Measurements from ENCODE around the gene FSTL4.

Gene FSTL4

DNA sequence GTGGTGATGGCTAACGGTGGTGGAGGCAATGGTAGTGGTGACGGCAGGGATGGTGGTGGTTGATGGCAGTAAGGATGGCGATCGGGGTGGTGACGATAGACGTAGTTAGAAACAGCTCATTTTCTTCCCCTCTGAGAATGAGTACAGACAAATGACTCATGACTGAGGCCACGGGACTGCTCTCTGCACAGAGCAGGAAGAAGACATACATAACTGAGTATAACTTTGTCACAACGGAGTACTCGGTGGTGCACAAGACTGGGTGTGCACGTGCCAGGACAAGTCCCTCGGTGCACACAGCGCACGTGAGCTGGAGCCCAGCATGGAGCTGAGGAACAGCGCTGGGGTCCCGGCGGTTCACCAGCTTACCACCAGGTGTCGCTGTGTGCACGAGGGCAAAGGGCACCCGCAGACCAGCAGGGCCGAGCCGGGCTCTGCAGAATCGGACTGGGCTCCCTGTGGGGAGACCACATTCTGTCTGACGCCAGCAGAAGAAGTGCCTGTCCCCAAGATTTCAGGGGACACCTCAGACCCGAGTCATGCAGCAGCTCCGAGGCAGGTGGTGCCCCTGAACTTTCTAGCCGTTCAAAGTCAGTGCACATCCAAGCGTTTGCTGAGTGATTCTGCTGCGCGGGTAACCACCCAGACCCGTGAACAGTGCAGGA lies 188.6 kb downstream of the FSTL4 start:
- no peak for DNase-seq

DNA sequence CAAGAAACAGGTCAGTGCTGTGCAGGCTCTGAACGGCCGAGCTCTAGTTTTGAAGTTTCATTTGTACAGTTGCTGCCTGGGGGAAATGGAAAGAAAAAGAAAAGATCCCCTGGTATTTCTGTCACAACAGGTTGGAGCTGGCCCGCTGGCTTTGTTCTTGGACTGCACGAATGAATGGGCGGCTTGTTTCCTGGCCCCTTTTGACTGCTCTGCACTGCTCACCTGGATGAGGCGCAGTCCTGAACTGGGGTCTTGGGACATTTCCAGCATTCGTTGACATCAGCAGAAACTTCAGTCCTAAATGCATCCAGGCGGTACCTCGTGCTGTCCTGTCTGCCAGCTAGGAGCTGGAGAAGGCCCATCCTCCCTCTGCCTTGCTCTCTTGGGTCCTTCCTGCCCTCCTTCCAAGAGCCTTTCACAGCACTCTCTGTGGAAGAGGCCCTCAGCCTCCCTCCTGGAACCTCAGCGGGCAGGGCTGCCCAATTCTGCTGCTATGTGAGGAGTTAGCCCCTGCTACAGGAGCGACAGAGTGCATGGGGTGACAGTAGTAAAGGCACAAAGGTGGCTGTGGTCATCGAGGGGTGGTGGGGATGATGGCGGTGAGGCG lies 189.2 kb downstream of the FSTL4 start:
- DNase-seq, result no peak

DNA sequence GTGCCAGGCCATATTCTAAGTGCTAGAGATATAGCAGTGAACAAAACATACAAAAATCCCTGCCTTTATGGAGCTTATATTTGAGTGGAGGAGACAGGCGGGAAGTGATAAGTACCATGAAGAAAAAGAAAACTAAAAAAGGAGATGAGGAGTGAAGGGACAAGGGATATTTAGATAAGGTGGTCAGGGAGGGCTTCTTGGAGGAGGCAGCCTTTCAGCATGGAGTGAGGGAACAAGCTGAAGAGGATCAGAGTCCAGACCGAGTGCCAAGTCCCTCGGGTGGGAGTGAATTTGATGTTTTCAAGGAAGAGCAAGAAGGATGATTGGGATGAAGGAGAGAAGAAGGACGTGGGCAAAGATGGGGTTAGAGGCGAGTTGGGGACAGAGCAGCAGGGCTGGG lies 190.5 kb downstream of the FSTL4 start:
- DNase-seq, result no peak

DNA sequence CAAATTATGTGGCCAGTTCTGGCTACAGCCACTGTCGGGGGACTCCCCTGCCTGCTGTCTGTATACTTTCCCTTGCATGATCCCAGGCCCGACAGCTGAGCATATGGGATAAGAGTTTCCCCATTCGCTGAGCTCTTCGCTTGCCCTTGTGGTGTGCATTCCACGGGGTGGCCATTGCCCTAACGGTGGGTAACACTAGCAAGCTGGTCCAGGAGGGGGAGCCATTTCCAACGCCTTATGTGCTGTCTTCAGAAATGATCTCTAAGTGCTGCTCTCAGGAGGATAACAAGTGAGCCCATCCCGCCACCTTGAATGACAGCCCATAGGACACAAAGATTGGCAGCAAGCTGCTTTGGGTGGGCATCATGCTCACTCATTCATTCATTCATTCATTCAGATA lies 190.9 kb downstream of the FSTL4 start:
- no peak for DNase-seq

DNA sequence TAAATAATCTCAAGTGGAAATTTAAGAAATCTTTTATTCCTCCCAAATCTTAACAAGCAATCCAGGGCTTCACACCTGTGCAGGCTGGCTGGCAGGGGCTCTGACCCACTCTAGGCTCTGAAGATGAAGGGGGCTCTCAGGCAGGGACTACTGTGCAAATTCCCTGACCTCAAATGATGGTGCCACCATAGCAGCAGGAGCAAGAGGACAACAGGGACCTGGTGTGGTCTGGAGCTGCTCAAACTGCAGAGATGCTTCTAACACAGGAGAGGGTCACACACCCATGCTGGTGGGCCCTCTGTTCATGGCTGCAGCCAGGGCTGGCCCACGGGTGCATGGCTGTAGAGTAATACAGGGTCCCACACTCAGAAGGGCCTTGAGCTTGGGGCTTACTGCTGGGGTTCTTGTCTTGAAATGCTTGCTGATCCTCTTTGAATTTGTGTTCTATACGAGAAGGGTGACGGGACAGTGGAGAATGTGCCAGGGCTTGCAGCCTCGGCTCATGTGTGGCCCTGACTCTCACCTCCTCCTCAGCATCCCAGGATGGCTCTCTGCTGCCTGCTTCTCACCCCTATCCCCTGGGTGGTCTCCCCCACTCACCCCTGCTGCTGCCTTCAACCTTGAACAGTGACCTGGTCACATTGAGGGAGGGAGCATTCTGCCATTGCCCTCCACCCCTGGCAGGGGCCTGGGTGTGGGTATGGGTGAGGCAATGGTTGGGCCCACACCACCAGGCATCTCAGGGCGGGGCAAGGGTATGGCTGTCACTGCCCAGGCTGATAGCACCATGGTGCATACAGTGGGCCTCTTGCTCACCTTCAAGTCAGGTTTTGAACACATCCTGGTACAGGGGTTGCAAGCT lies 191.7 kb downstream of the FSTL4 start:
- no peak for DNase-seq

DNA sequence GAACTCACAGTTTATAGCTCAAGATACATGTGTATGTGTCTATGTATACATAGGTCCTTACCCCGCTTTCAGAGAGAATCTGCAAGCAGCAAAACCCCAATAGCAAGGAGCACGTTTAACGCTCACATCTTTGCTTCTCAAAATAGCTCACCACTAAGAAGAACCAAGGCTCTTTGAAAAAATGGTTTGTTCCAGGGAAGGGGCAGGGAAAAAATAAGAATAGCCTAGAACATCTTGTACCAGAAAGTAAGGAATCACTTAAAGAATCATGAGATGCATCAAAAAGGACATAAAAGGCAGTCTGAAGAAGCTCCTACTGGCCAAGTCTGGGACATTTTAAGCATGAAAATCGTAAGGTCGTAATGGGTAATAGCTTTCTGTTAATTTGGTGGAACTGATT lies 196.4 kb downstream of the FSTL4 start:
- DNase-seq, result no peak

DNA sequence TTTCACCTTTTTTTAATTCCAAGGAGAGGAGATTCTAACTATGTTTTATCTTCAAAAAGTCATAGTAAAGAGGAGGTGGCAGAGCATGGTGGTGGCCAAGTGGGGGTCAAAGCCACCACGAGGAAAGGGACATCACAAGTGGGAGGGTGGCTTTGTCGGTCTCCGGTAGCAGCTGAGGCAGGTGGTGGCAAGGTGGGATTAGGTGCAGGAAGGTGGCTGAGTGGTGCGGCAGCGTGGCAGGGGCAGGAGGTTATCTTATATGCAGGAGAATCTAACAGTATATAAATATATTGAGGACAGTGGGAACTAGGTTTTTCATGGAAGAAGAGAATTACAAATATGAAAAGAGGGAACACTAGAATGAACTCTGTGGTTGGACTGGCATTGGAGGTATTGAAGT lies 196.8 kb downstream of the FSTL4 start:
- no peak for DNase-seq

DNA sequence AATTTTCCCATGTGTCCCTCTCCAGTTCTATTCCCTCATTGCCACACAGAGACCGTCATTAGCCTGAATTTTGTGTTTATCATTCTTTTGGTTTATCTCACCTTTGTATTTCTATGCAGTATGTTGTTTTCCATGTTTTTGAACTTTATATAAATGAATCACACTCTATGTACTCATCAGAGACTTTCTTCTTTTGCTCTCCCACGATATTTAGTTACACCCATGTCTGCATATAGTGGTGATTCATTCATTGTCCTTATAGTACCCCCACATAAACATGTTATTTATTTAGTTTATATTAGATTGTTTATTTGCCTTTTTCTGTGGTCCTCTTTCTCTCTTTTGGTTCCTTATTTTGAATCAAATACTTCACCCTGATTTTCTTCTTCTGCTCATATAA lies 199.7 kb downstream of the FSTL4 start:
- no peak for DNase-seq

DNA sequence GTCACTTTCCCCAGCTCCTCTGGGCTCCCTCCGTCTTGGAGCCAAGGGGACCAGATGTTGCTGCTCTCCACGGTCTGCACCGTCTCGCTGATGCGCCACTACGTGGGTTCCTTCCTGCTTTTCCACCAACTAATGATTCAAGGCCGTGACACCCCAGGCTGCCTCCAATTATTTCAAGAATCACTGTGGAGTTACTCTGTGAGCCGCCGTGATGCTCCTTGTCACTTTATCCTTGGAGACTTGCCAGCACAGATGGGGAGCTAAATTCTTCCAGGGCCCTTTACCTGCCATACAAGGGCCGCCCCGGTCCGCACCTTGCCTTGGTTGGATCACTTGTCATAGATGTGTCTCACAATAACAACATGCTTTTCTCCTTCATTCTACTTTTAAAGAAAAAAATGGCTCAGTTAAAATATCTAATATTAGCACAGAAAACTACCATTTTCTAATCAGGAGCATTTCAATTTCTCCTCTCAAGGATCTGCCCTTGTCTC lies 202.0 kb downstream of the FSTL4 start:
- DNase-seq, result no peak

DNA sequence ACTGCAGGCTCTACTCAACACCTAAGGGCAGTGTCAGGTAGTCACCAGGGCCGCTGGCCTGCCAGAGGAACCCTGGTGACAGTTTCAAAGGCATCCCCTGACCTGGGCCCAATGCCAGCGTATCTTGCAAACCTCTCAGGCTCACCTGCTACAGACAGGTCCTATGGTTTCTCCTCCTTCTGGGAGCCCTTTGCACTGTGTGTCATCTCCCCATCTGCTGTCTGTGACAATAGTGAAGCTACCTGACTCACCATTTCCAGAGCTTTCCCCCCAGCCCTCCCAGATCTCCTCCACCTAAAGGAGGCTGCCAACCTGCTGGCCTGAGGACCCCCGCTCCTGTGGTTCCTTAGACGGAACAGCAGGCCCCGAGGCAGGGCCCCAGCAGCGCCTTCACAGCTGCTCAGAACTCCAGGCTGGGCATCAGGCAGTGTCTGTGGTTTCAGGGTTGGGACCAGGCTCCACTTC lies 203.1 kb downstream of the FSTL4 start:
- no peak for DNase-seq

DNA sequence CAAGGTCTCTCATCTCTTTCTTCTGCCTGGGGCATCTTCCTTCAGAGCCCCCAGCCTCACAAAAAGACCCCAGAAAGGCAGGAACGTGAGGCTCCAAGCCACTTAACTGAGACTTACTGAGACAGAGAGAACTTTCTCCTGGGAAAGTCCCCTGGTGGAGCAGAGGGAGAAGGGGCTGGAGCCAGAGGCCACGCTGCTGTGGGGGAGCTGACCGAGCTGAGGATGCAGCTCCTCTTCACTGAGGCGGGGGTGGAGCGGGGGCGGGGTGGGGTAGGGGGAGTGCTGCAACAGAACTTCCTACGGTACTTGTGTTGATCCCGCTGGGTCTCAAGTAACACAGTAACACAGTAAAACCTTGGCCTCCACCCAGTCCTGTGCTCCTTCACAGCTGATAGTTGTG lies 204.0 kb downstream of the FSTL4 start:
- no peak for DNase-seq

DNA sequence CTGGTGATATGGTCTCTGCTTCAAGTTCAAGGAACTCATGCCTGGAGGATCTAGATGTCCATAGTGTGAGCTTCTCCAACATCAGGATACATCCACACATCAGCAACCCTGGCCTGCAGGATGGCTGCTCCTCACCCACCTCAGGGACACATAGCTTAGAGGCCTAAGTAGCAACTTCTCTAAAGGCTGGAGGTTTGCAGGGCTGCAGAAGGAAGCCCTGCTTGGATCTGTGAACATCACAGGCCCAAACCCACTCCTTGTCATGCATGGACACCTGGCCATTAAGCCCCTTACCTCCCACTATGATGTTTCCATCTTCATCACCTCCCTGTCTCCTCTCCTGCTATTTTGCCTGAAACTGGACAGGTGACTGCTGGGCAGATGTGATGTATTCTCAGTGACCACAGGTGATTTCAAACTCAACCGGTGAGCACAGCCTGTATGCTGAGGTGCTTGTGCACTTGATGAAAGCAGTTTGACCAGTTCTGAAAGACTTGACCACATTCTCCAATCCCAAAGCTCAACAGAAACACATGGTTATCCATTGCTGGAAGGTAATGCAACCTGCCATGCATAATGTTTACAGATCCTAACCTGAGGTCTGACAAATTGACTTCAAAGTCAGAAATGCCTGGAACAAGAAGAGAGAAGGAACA lies 205.2 kb downstream of the FSTL4 start:
- no peak for DNase-seq

DNA sequence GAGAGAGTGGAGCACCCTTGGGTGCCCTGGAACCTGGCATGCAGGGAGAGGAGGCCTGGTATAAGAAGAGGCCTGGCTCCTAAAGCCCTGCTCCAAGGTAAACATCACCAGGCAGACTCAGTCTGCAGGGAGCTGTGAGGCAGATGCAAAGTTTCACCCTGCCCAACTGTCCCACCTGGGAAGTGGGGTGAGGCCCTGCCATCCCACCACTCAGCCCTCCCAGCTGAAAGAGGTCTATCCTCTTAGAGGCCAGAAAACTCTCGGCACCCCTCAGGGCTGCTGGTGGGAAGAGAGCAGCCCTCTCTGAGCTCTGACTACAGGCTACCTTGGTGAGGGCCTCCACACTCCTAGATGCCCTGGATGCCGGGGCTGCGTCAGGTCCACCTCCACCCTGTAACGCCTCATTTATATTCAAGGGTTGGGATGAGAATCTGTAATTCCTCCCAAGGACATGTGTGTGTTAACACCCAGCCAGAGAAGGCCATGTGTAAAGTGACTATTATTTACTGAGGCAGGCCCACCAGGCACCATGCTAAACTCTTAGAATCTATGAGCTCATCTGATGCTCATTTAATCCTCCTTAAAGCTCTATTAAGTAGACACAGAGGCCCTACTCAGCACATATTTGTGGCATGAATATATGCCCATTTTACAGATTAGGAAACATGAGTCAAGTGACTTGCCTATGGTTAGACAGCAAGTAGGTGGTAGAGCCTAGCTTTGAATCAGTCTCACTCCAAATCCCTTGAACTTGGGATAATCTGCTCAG lies 205.9 kb downstream of the FSTL4 start:
- no peak for DNase-seq

DNA sequence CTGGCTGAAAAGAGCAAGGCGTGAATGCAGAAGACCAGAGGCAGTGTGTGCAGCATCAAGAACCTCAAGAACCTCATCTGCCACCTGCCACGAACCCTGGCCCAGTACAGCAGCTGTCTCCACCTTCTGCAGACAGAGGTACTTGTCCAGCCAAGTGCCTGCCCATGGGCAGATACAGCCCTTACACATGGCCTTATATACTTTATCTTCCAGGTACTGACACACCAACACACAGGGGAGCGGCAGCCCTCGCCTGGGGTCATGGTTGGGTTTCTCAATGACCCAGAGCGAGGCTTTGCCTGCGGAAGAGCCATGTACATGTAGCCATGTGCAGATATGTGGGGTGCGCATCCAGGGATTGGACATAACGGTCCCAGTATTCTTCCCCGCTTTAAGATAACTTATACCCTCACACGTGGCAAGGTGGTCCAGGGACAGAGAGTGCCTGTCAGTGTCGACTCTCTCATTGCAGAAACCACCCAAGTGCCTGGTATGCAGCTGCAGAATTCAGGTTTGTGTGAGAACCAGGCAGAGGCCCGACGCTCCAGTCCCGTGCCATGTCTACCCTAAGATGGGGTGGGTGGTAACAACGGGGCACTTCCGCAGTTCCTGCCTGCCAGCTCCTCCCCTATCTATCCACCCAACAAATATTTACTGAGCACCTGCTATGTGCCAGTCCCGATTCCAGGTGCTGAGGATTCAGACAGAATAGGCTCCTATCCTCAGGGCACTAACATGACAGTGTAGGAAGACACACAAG lies 206.9 kb downstream of the FSTL4 start:
- DNase-seq, result no peak

DNA sequence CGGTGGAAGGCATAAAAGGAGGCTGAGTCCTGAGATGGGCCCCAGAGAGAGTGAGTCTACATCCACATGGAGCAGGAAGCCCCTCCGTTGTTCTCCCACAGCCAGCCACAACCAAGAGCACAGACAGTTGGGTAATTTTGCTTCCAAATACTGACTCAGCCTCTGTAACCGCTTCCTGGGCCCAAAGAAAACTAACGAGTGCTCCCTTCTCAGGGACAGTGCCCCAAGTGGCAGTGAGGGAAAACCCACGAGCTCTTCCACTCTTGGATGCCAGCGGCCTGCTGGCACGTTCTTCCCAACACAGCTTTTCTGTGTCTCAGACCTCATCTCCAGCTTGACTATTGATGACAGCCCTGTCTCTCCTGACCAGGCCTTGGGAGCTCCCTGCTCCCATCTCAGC lies 207.6 kb downstream of the FSTL4 start:
- DNase-seq, result no peak

DNA sequence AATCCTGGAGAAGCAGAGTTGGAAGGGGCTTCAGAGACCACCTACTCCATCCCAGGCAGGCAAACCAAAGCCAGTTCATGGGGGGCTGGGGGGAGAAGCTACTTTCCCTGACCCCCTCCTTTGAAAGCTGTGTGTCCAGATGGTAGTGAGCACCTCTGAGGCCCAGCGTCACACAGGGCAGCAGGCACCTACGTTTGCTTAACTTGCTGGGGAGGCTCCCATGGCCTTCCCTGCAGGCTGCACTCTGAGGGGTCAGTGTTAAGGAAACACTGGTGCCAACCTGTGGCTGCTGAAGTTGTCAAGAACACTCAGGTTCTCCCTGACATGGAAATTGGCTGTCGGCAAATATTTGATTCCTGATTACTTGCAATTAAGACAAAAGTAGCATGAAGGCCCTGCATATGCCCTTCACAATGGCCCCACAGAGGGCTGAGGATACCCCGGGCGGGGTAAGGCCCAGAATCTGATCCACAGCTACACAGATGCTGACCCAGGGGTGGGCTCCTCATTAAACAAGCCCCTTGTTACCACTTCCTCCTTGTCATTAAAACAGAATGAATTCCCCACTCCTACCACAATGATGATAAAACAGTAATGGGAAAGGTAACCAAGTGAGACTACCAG lies 208.5 kb downstream of the FSTL4 start:
- DNase-seq, result no peak

DNA sequence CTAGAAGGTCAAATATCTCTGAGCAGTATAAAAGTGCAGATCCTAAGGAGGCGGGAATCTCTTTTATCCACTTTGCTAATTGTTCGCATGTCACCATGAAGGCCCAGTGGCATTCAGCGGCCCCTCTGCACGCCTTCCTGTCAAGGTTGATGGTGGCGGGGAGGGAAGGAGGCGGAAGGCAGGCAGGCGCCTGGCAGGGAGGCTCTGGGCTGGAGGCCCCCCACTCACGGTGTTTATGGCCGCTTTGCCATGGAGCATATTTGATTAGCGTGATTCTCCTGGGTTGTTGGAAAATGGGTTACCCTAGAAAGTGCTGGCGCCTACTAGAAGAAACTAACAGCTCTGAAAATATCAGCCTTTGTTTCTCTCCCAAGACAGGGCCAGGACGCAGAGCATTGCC lies 209.6 kb downstream of the FSTL4 start:
- DNase-seq, result no peak

DNA sequence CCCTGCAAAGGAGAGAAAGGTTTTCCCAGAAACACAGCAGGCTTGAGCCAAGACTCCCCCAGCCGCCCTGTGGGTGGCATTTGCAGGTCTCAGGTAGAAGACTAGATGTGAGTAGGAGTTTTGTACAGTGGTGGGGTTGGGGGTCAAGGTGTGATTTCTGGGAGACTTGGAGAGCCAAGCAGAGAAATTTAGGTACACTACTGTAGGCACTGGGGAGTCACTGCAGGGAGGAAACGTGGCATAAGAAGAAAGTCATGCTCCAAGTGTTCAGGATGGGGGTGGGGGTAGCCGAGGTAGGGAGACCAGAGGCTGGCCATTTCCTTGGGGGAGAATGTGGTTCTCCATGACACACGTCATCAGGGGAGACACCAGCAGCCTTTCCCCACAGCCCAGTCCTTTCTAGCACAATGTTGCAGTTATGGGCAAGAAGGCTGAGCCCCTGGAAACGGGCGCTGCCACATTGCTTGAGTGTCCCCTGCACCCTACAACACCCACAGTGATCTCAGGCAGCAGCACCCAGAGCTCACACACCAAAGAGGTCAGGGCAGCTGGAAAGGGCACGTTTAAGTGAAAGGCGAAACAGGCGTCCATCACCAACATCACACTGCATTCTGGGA lies 210.5 kb downstream of the FSTL4 start:
- DNase-seq, result no peak

DNA sequence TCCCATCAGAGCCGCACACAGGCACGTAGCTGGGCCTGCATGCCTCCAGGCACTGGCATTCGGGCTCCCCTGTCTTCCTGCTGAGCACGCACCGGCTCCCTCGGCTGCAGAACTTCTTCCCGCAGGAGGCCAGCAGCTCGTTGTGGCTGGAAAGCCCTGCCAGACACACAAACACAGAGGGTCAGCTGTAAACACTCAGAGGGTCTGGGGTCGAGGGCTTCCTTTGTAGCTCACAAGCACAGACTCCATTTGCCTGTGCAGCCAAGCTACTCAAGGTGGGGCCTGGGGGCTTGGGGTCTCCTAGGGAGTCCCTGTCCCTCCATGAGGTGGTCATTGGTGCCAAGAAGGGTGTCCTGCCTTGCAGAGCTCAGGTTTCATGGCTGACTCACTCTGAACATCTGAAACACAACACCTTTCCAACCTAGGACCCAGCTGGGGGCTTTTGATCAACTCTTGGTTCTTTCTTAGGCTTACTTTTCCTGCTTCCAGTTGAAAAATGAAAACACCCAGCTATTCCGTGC lies 211.4 kb downstream of the FSTL4 start:
- no peak for DNase-seq

DNA sequence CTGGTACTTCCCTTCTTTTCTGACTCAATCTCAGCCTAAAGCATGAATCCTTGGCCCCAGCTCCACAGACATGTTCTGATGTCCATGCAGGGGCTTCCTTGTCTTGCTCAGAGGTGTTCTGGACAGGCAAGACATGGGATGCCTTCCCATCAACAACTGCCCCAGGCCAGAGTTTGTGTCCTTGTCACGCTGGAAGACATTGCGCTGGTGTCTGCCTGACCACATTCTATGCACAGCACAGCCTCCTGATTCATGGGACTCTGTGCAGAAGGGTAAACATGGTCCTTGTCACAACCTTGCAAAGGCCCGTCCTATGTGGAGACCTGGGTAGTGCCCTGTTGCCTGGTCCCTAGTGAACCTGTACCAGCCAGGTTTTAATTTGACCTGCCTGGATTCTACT lies 212.2 kb downstream of the FSTL4 start:
- DNase-seq, result no peak
